GM13977 (cell line): Measurements from ENCODE around the gene EML6.

Experiments
- DNase-seq: peaks from one replicate; pipeline ENCODE4 v3.0.0; 2012; ENCODE audit warnings: low spot score
- in situ Hi-C: fragments of 300-500 bp; cut with MboI; formaldehyde crosslinking; loops from one replicate; pipeline ENCODE4 v1.12.0; 2022; ENCODE audit warnings: low sequenced_read_pairs, low pct_unique_long_range_greater_than_20kb, mixed read lengths, inconsistent platforms; ENCODE audit not compliant: unreplicated experiment
- TF ChIP-seq, protein P1 (sequence below): IDR thresholded peaks from 2 replicates; pipeline ENCODE4 v1.5.1; 2012; ENCODE audit warnings: mild to moderate bottlenecking, control low read depth; ENCODE audit not compliant: insufficient read depth; ENCODE audit errors: extremely low read depth, missing control alignments

Gene EML6

DNA sequence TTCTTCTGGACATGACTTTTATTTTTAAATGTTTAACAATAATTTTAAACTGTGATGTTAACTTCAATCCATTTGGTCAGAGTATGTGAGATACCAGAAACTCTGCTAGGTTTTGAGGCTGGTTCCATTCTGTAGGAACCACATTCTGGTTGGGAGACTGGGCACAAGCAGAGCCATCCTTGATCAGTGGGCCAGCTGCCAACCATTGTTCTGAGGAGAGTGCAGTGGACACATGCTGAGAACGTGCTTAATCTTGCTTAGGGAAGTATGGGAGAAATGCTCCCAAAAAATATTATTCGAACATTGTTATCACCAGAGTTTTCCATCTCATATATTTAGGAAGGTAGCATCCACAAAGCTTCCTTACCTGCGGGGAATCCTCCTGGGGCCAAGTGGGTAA, 171.0 kb downstream of the EML6 start:
- TF ChIP-seq, protein P1, sequence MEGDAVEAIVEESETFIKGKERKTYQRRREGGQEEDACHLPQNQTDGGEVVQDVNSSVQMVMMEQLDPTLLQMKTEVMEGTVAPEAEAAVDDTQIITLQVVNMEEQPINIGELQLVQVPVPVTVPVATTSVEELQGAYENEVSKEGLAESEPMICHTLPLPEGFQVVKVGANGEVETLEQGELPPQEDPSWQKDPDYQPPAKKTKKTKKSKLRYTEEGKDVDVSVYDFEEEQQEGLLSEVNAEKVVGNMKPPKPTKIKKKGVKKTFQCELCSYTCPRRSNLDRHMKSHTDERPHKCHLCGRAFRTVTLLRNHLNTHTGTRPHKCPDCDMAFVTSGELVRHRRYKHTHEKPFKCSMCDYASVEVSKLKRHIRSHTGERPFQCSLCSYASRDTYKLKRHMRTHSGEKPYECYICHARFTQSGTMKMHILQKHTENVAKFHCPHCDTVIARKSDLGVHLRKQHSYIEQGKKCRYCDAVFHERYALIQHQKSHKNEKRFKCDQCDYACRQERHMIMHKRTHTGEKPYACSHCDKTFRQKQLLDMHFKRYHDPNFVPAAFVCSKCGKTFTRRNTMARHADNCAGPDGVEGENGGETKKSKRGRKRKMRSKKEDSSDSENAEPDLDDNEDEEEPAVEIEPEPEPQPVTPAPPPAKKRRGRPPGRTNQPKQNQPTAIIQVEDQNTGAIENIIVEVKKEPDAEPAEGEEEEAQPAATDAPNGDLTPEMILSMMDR, result no peak
- no peak for DNase-seq
- in situ Hi-C loops, result no loop called here

DNA sequence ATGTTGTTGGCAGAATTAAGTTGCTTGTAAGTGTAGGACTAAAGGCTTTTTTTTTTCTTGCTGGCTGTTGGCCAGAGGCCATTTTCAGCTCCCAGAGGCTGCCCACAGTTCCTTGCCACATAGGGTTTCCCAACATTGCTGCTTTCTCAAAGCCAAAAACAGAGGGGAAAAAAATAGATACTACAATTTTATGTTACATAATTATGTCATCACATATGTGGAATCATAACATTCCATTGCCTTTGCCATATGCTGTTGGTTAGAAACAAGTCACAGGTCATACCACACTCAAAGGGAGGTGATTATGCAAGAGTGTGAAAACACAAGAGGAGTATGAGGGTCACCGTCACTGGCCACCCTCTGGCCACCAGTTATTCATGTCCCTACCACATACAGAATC, 172.3 kb downstream of the EML6 start:
- DNase-seq, result no peak
- TF ChIP-seq, protein P1, result no peak
- in situ Hi-C loops, result no loop called here

DNA sequence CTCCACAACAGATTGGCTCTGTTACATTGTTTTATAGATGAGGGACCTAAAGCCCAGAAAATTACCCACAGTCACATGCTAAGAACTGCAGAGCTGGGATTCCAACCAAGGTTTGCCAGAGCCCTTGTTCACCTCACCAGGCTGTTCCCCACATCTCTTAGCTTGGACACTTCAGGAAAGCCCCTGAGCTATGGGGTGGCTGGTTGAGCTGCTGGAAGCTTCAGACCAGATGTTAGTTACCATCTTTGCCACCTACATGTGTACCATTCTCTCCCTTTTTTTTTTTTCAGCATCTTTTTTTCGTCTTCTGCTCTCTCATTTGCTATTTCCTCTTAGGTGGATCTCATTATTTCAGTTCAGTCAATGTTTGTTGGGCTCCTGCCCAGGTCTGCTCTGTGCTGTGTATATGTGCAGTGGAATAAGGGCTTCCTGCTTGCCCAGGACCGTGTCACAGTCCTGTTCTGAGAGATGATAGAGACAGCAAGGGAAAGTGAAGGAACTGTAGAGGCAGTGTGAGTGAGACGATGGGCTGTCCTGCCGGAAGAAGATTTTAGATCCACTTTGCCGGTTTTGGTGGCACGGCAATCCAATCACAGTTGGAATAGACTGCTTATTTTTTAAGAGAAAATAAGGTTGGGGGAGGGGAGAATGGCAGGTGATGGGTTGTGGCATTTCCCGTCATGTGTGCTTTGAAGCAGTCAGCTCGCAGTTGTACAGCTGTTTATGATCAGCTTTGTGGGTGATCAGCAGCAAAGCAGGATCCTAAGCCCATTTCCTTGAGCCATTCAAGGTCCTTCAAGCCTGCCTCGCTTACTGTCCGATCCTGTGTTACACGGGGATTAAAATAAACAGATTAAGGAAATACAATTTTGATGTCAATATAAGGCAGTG, 174.2 kb downstream of the EML6 start:
- in situ Hi-C loops, result no loop called here
- TF ChIP-seq, protein P1, result no peak

DNA sequence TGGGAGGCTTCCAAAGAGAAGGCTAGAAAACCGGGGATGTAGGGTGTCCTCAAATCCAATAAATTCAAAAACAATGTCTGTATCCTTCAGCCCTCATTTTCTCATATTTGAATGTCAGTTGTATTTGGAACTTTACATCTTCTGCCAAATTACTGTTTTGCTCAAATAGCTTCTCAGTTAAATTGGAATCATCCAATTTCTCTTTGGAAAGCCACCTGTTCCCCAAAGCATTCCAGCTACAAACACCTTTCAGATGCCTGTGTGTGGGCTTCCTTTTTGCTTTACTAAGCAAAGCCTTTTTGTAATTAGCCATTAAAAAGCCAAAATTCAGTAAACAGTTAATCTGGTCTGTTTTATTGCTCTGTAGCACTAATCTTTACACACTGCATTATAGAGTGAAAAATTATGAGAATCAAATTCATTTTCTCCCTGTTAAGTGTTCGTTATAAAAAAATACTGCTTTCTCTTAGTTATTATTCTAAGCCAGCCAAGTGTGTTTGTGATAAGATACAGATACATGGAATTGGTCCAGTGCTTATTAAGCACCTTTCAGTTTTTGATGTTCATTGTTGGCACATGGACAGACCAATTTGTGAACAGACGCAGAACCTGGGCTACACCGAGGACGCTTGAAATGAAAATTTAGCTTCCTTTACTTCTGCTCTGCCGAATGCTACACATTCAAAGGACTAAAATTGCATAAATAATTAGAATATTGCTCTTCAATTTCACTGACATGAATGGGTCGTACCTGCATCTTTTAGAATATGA, 175.2 kb downstream of the EML6 start:
- TF ChIP-seq, protein P1, result no peak
- no peak for DNase-seq
- in situ Hi-C loops, result no loop called here

More for the DNA sequence above, 174.2 kb downstream of the EML6 start:
- DNase-seq, result no peak

DNA sequence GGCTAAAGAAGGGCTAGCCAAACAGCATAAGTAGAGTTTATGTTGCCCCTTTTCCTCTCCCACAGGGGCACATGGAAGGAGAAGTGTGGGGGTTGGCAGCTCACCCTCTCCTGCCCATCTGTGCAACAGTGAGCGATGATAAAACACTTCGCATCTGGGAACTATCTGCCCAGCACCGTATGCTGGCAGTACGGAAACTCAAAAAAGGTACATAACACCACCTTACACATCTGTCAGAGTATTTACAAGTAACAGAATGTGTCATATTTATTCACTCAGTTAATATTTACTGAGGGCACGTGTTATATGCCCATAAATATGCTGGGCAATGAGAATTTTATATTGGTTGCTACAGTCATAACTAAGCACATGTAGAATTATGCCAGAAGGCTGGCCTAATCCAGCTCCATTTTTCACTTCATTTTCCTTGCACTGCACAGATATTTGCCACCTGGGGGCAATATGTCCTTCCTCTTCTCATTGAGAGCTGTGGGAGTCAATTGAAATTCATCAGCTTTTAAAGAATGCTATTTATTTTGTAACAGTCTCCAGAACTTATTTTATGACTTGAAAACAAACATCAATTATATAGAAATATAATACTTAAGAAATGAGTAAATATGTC, 176.2 kb downstream of the EML6 start:
- TF ChIP-seq, protein P1, result peak; percentile 58
- in situ Hi-C loops, result loop anchor here (25.0 kb wide), 1 partner anchor 263 kb away; no protein-coding TSS in a partner anchor
- DNase-seq, result peak; percentile 17
